Measurements from ENCODE around the gene EN1. TPM values are rescaled to one million over a fixed set of nuclear protein-coding genes. Genes with fewer than 3 reads are reported as not detected.

Gene EN1
- polyA plus RNA-seq, 2 of the 4 experiments (the other 2 are of a cell fraction): 0.06 to 0.92 TPM

- peak in 1 of 2 experiments; percentile 48; a peak in 1 of 5 replicates for TF ChIP-seq JUN (IDR thresholded peaks at IDR 0.05)
- no peak for TF ChIP-seq CHD2 (IDR thresholded peaks at IDR 0.05; ENCODE audit: low read length, partially characterized antibody)
- no peak for TF ChIP-seq MAFK (IDR thresholded peaks at IDR 0.05; ENCODE audit: partially characterized antibody)
These were observed 8.2 kb upstream of the EN1 start (continued) for GRCh38 chr2:118855451-118856279.

- POLR2A ChIA-PET: no interaction called here
- TF ChIP-seq JUNB (IDR thresholded peaks at IDR 0.05) (no peak), RNF2 (IDR thresholded peaks at IDR 0.05; ENCODE audit: borderline replicate concordance, low read depth) (no peak), POLR2A (IDR thresholded peaks at IDR 0.05; ENCODE audit: low read length) (no peak), SREBF2 (IDR thresholded peaks at IDR 0.05) (no peak), CHD2 (IDR thresholded peaks at IDR 0.05; ENCODE audit: low read length, partially characterized antibody) (no peak), RARB (CRISPR knock-in tag; IDR thresholded peaks at IDR 0.05) (no peak), CBX8 (IDR thresholded peaks at IDR 0.05) (no peak), ESRRA (IDR thresholded peaks at IDR 0.05; ENCODE audit: borderline replicate concordance, low read length) (no peak), FOSB (CRISPR knock-in tag; IDR thresholded peaks at IDR 0.05) (no peak), RFX5 (IDR thresholded peaks at IDR 0.05) (no peak), ATOH8 (CRISPR knock-in tag; IDR thresholded peaks at IDR 0.05; ENCODE audit: low read depth) (no peak), CBX2 (IDR thresholded peaks at IDR 0.05; ENCODE audit: borderline replicate concordance, low read depth) (no peak), SMC3 (IDR thresholded peaks at IDR 0.05) (no peak), POLR2AphosphoS2 (conservative IDR thresholded peaks at IDR 0.05; ENCODE audit: low read length) (no peak), HOXB5 (CRISPR knock-in tag; IDR thresholded peaks at IDR 0.05) (no peak), HOXA7 (CRISPR knock-in tag; IDR thresholded peaks at IDR 0.05) (no peak), RCOR1 (IDR thresholded peaks at IDR 0.05; ENCODE audit: low read depth, low read length) (no peak), FOXS1 (CRISPR knock-in tag; IDR thresholded peaks at IDR 0.05) (no peak)
- CTCF ChIA-PET: interaction anchor here (0.6 to 5.4 kb wide), 114 partner anchors 10 to 1791 kb away, joined by 3 to 71 read pairs (median 4); partner anchors contain the start of gene EN1
- Histone ChIP-seq H3K9me3 (no peaks in the 10 kb centered on the region), H3K4me2 (peak overlapping the region; percentile 93), H3K27ac (peak overlapping the region in 1 of 2 experiments; percentile 85; a peak in 3 of 6 replicates), H3K4me3 (peak overlapping the region; percentile 45), H3K4me1 (peaks cover 4% of the 10 kb centered on the region; the same call in 2 of the 3 replicates)
- 27% methylated on average over 24 of the region's 33 CpGs for WGBS (ENCODE audit: missing lambda C conversion rate)
- ATAC-seq (peak in 1 of 2 experiments; percentile 2; a peak in 1 of 6 replicates), FAIRE-seq (no peak), DNase-seq (ENCODE audit: low read depth in 1 of 2, low spot score in 1 of 2) (no peak)
These were observed 7.3 kb upstream of the EN1 start for GRCh38 chr2:118854507-118855345.

- POLR2A ChIA-PET: no interaction called here
- CTCF ChIA-PET: interaction anchor here (1.0 to 5.4 kb wide), 6 partner anchors 356 to 808 kb away, joined by 4 to 71 read pairs (median 6); no protein-coding TSS in a partner anchor
- WGBS (ENCODE audit: missing lambda C conversion rate): 62% methylated on average over 30 of the region's 42 CpGs
- DNase-seq (ENCODE audit: low read depth in 1 of 2, low spot score in 1 of 2) (no peak), ATAC-seq (no peak), FAIRE-seq (no peak)
- H3K4me2 ChIP-seq: no peak overlapping the region
- peaks cover 4% of the 10 kb centered on the region; the same call in 2 of the 3 replicates for H3K4me1 ChIP-seq
- no peak overlapping the region for H3K4me3 ChIP-seq
- no peak overlapping the region for H3K27ac ChIP-seq
- H3K9me3 ChIP-seq: no peaks in the 10 kb centered on the region
- no peak for TF ChIP-seq CBX8 (IDR thresholded peaks at IDR 0.05)
- no peak for TF ChIP-seq RARB (CRISPR knock-in tag; IDR thresholded peaks at IDR 0.05)
- no peak for TF ChIP-seq NPAS2 (CRISPR knock-in tag; IDR thresholded peaks at IDR 0.05; ENCODE audit: borderline replicate concordance)
- no peak for TF ChIP-seq EHMT2 (IDR thresholded peaks at IDR 0.05; ENCODE audit: low read depth)
- TF ChIP-seq JUN (IDR thresholded peaks at IDR 0.05): no peak
These were observed 6.3 kb upstream of the EN1 start for GRCh38 chr2:118853651-118854291.

Data from A549 (cell line).